Stimulated activated CD8-positive, alpha-beta memory T cell treated with anti-CD3 and anti-CD28 coated beads, Interleukin-7, amount 100 ng/mL, for 4 hours (primary cell): ENCODE measurements around the gene OMP.
"Not testable (repeated sequence)": the region's sequence is repeated elsewhere in the genome, so short reads cannot be mapped to it uniquely, and the experiment has no call there.

ENCODE experiments used
- DNase-seq, 2 donors: peaks; one replicate each; pipeline ENCODE4 v3.0.0-alpha.2; 2020; ENCODE audit warnings: low read depth in 2 of 2

The OMP gene, protein sequence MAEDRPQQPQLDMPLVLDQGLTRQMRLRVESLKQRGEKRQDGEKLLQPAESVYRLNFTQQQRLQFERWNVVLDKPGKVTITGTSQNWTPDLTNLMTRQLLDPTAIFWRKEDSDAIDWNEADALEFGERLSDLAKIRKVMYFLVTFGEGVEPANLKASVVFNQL

GRCh38 chr11:77102246-77103210, at the start of gene OMP:
TSS of gene OMP (plus strand) at chr11:77102840. CDS start at chr11:77102840, 0 bp downstream.
- DNase-seq = no peak

GRCh38 chr11:77053217-77054015, 49.2 kb upstream of the OMP start:
- DNase-seq = no peak

GRCh38 chr11:77054084-77054483, 48.6 kb upstream of the OMP start:
- no peak for DNase-seq

- DNase-seq = no peak
These were observed 47.5 kb upstream of the OMP start for GRCh38 chr11:77055101-77055561.

GRCh38 chr11:77055913-77056312, 46.7 kb upstream of the OMP start:
- DNase-seq = no peak

DNA sequence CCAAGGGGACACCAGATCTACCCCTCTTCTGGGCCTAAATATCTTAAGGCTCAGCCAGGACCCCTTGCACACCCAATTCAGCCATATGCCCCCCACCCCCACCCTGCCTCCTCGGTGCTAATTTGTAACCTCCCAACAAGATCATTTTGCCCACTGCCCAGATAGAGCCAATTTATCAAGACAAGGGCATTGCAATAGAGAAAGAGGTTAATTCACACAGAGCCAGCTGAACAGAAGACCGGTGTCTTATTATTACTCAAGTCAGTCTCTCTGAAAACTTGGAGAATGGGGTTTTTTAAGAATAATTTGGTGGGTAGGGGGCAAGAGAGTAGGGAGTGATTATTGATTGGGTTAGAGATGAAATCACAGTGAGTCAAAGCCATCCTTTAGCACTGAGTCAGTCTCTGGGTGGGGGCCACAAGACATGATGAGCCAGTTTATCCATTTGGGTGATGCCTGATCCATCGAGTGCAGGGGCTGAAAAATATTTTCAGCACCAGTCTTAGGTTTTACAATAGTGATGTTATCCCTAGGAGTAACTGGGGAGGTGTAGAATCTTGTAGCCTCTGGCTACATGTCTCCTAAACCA, 45.7 kb upstream of the OMP start:
- no peak for DNase-seq

DNA sequence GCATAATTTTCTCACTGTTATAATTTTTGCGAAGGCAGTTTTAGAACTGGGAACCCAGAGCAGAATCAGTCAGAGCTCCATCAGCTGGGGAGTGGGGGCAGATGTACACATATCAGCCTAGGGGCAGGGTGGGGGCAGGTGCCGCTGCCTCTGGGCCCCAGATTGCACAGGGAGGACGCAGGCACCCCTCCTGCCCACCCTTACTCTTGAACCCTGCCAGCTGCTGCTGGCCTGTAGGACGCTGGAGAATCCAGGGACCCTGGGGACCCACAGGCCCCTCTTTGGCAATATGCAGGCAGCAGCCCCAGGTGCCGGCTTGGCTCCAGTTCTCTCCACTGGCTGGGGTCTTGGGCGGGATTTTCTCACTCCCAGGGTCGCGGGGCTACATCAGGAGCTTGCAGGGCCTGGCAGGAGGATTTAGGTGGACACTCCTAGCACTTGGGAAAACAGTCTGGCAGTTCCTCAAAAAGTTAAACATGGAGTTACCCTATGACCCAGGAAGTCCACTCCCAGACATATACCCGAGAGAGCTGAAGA, 44.6 kb upstream of the OMP start:
- DNase-seq = no peak

DNA sequence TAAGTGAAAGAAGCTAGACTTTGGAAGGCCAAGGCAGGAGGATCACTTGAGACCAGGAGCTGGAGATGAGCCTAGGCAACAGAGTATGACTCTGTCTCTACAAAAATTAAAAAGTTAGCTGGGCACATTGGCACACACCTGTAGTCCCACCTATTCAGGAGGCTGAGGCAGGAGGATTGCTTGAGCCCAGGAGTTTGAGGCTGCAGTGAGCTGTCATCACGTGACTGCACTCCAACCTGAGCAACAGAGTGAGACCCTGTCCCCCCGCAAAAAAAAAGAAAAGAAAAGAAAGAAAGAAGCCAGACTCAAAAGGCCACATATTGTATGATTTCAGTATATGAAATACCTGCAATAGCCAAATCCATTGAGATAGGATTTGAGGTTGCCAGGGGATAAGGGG, 43.7 kb upstream of the OMP start:
- no peak for DNase-seq

GRCh38 chr11:77059806-77060205, 42.8 kb upstream of the OMP start:
- no peak for DNase-seq

DNA sequence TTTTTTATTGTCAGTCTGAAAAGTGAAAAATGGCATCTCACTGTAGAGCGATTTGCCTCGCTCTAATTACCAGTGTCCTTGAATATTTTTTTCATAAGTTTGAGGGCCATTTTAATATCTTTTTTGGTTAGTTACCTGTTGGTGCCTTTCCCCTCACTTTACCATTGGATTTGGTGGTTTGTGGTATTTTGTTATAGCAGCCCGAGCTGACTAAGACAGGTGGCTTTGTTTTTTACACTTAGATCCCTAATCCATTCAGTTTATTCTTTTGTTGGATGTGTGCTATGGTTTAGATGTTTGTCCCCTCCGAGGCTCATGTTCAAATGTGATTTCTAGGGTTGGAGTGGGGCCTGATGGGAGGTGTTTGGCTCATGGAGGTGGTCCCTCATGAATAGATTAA, 42.4 kb upstream of the OMP start:
- DNase-seq = no peak

DNA sequence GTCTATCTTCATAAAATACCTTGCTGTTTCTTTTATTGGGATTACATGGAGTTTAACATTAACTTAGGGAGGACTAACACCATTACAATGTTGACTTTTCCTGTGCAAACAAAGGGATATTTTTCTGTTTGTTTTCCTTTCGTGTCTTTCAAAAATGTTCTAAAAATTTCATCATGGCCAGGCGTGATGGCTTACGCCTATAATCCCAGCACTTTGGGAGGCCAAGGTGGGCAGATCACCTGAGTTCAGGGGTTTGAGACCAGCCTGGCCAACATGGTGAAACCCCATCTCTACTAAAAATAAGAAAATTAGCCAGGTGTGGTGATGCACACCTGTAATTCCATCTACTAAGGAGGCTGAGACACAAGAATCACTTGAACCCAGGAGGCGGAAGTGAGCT, 41.4 kb upstream of the OMP start:
- DNase-seq = not testable (repeated sequence)

DNA sequence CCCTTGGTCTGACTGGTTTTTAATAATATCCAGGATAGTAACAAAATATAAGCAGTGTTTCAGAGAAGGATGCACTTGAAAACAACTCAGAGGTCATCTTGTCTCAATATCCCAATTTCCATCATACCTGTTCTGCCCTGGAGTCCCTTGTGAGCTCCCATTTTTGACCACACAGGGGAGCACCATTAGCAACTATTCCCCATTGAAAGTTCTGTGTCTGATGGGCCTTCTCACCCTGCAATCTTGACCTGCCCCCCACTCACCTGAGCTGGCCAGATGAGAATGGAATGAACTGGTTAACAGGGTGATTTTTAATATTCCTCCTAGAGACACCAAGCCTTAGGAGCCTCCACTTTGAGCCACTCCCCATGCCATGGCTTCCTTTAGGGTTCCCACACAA, 39.7 kb upstream of the OMP start:
- no peak for DNase-seq

DNA sequence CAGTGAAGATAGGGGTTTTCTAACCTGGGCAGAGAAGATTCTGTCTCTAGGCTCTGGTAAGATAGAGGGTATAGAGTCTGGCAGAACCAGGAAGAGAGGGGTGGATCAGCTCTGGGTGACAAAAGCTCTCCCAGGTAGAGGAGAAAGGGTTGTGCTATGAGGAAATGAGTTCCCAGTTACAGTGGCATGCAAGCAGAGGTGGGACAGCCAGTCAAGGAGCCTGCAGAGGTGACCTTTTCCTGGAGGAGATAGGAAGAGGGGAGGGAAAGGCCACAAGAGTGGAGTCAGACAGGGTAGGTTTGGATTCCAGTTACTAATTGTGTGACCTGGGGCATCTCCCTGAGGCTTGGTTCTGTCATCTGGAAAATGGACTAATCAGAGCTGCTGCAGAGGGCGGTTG, 39.2 kb upstream of the OMP start:
- DNase-seq = no peak

DNA sequence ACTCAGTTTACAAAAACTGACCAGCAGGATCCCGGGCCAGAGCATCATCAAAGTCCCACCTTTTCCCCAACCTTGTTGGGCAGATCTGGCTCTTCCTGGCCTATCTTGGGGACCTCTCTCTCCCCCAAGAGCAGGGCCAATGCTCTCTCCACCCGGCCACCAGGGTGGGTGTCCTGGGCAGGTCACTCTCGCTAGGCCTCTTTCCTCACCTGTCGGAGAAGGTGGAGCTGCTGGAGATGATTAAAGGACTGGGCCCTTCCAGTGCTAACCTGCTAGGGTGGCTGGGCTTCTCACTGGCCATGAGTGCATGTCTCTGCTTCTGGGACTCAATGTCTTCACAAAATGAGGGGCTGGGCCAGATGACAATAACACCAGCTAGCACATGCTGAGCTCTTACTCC, 38.8 kb upstream of the OMP start:
- no peak for DNase-seq

DNA sequence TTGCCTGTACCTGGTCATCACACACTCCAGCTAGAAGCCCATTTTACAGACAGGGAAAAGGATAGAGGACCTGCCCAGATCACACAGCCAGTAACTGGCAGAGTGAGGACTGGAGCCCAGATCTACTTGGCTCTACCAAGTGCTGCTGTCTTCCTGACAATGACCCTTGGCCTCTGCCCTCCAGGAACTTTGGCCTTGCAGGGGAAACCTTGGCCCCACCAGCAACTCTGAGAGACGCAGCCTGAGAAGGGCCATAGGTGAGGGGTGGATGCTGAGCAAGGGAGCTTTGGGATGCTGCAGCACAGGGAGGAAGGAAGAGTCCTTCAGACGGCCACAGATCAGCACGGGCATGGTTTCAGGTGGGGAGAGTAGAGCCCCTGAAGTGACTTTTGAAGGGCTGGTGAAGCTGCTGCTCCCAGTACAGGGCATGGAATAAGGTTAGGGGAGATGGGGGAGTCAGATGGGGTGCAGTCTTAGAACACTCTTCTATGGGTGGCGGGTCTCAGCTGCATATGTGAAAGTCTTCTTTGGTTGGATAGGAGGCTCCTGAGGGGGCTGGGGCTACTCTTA, 37.9 kb upstream of the OMP start:
- no peak for DNase-seq

DNA sequence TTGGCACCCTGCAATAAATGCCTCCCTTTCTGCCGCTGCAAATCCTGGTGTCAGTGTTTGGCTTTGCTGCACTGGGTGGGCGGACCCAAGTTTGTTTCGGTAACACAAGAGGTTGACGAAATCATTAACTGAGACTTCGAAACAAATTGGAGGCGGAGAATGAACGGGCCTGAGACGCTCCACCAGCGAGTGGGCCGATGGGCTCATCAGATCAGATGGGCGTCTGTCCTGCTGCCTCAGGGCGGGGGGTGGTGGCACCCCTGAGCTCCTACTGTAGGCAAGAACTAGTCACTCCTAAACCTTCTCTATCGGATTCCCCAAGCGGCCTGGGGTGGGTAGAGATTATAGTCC, 36.8 kb upstream of the OMP start:
- no peak for DNase-seq

- peak; percentile 57 to 81 for DNase-seq
These were observed 36.2 kb upstream of the OMP start, which contains the start of gene CAPN5 for GRCh38 chr11:77066229-77067042. TSS of gene CAPN5 (plus strand) at chr11:77066971. CDS start at chr11:77084887, 17,916 bp downstream.

- no peak for DNase-seq
These were observed 34.7 kb upstream of the OMP start for GRCh38 chr11:77067861-77068443.

GRCh38 chr11:77068457-77069335, 33.9 kb upstream of the OMP start:
- DNase-seq = no peak
